Adrenal gland (tissue), 12 donors: ENCODE results near the gene ATRN. TPM values are rescaled to one million over a fixed set of nuclear protein-coding genes. Genes with fewer than 3 reads are reported as not detected.

Source experiments
- DNase-seq, 7 donors: peaks; one replicate each; pipeline ENCODE4 v3.0.0-alpha.2; 2019 to 2020
- H3K27ac ChIP-seq, 5 donors: fragments of 200-600 bp; sonication (generic) in 4 of 5; 1 replicate in 3 of 5; 2 replicates in 2 of 5; pipeline versions ENCODE4 v1.5.1 to v1.8.0; 2016 to 2020; ENCODE audit warnings: mild to moderate bottlenecking in 1 of 5
- H3K27me3 ChIP-seq: fragments of 200-600 bp; 2 replicates; pipeline ENCODE4 v1.8.0; 2021
- H3K36me3 ChIP-seq, 2 donors: fragments of 200-600 bp; replicated peaks in 1 of 2; 1 replicate in 1 of 2; 2 replicates in 1 of 2; pipeline versions ENCODE4 v1.5.1 to v1.8.0; 2018 to 2022
- H3K4me1 ChIP-seq, 2 donors: fragments of 200-600 bp; replicated peaks in 1 of 2; 1 replicate in 1 of 2; 2 replicates in 1 of 2; pipeline versions ENCODE4 v1.5.1 to v1.8.0; 2018 to 2021
- H3K4me3 ChIP-seq, 4 donors: fragments of 200-600 bp; sonication (generic) in 3 of 4; one replicate each; pipeline ENCODE4 v1.5.1; 2016 to 2018
- H3K9me3 ChIP-seq, 3 donors: fragments of 200-600 bp; sonication (generic) in 1 of 3; replicated peaks in 1 of 3; 1 replicate in 2 of 3; 2 replicates in 1 of 3; pipeline versions ENCODE4 v1.5.1 to v1.8.0; 2016 to 2021
- CTCF ChIP-seq, 6 experiments: fragments of 450-650 bp in 4 of 6; fragments of 200-600 bp in 2 of 6; sonication (generic) in 1 of 6; IDR thresholded peaks; 1 replicate in 5 of 6; 2 replicates in 1 of 6; pipeline versions ENCODE4 v1.5.1 to v1.8.0; 2016 to 2021; ENCODE audit warnings: antibody characterized with exemption in 6 of 6, mild to moderate bottlenecking in 2 of 6, moderate library complexity in 1 of 6
- POLR2A ChIP-seq, 2 donors: fragments of 450-650 bp; IDR thresholded peaks; one replicate each; pipeline ENCODE4 v1.6.1; 2017; ENCODE audit warnings: antibody characterized with exemption in 2 of 2, mild to moderate bottlenecking in 2 of 2, moderate library complexity in 1 of 2
- WGBS, 4 donors: extraction: QIAGEN DNeasy Blood & Tissue Kit in 2 of 4; methylation state at CpG; one replicate each; pipeline versions ENCODE4 v1.1.5 to v1.1.7; 2013 to 2017; 5-methylcytosine and 5-hydroxymethylcytosine counted together
- intact Hi-C, 2 donors: fragments of 100-400 bp; cut with DNase I; formaldehyde crosslinking; loops; one replicate each; pipeline versions ENCODE4 v1.14.1 to v1.15.0; 2022 to 2023
- polyA plus RNA-seq, 3 donors: library from polyadenylated mRNA; stranded (reverse); fragments of 200-250 nt in 2 of 3; fragments of 350-450 nt in 1 of 3; fragmentation: Illumina TruSeq in 1 of 3; extraction: RNeasy Lipid Tissue Mini Kit (QIAGEN cat#74804) in 1 of 3; gene quantifications; one replicate each; pipeline ENCODE4 v1.2.3, GENCODE V29; 2013 to 2014
- total RNA-seq, 9 donors: library from RNA; depleted of rRNA in 4 of 9; stranded (reverse); fragments of >200 nt in 4 of 9; fragments of 120-200 nt in 1 of 9; fragmentation: NEBNext Ultra II Directional in 1 of 9; extraction: Animal tissue kit (Norgen Biotek cat#: 25700) in 1 of 9; gene quantifications; one replicate each; pipeline versions ENCODE4 v1.1.0 to v1.2.4, GENCODE V29; 2013 to 2023
- donor health status: healthy with polysubstance abuse.
- donor health status: Bipolar disorder and iron deficiency.
- donor health status: DM: yes; HTN: yes; CAD: no.
- donor health status: DM: no; HTN: no; CAD: no.
- donor health status: DM: no; HTN: no; CAD: no.
- donor health status: DM: yes; HTN: yes; CAD: no.

ATRN gene
- total and polyA plus RNA-seq, 12 donors, result 6.2 to 81.1 (median 51.6) TPM

GRCh38 chr20:3452690-3453089, 18.1 kb upstream of the ATRN start:
- 78 to 82% (median 82%) methylated on average over 4 of the region's 4 CpGs for WGBS, 4 donors
- intact Hi-C loops, result no loop called here
- TF ChIP-seq POLR2A (IDR thresholded peaks at IDR 0.05) (no peak), CTCF (IDR thresholded peaks at IDR 0.05) (no peak)
- H3K9me3 ChIP-seq, result no peaks in the 10 kb centered on the region
- no peaks in the 10 kb centered on the region for H3K4me1 ChIP-seq
- H3K36me3 ChIP-seq, result no peaks in the 10 kb centered on the region
- DNase-seq, result no peak
- H3K27me3 ChIP-seq, result no peaks in the 10 kb centered on the region
- no peak overlapping the region for H3K27ac ChIP-seq
- H3K4me3 ChIP-seq, result no peak overlapping the region

- no peaks in the 10 kb centered on the region for H3K9me3 ChIP-seq
- TF ChIP-seq POLR2A (IDR thresholded peaks at IDR 0.05) (no peak), CTCF (IDR thresholded peaks at IDR 0.05) (no peak)
- no peaks in the 10 kb centered on the region for H3K27me3 ChIP-seq
- no peaks in the 10 kb centered on the region for H3K36me3 ChIP-seq
- H3K27ac ChIP-seq, result no peak overlapping the region
- no peak for DNase-seq
- 65 to 81% (median 76%) methylated on average over 5 of the region's 5 CpGs for WGBS, 4 donors
- H3K4me1 ChIP-seq, result peaks cover 1 to 3% of the 10 kb centered on the region in 2 donors
- no peak overlapping the region for H3K4me3 ChIP-seq
- intact Hi-C loops, result no loop called here
Observed at GRCh38 chr20:3454831-3455230, 16.0 kb upstream of the ATRN start.

- DNase-seq, result no peak
- 59 to 84% (median 71%) methylated on average over 4 of the region's 4 CpGs for WGBS, 4 donors
- intact Hi-C loops, result no loop called here
- peaks cover 3% of the 10 kb centered on the region in 2 donors for H3K4me1 ChIP-seq
- H3K36me3 ChIP-seq, result no peaks in the 10 kb centered on the region
- H3K9me3 ChIP-seq, result no peaks in the 10 kb centered on the region
- TF ChIP-seq CTCF (IDR thresholded peaks at IDR 0.05), result no peak
- TF ChIP-seq POLR2A (IDR thresholded peaks at IDR 0.05), result no peak
- no peak overlapping the region for H3K27ac ChIP-seq
- H3K4me3 ChIP-seq, result no peak overlapping the region
- no peaks in the 10 kb centered on the region for H3K27me3 ChIP-seq
Observed at GRCh38 chr20:3456648-3457047, 14.2 kb upstream of the ATRN start.

GRCh38 chr20:3459881-3460307, 10.9 kb upstream of the ATRN start:
- intact Hi-C loops, result no loop called here
- Histone ChIP-seq H3K27me3 (no peaks in the 10 kb centered on the region), H3K36me3 (no peaks in the 10 kb centered on the region), H3K27ac (peak overlapping the region in 1 of 5 donors; percentile 18), H3K9me3 (no peaks in the 10 kb centered on the region), H3K4me1 (peaks cover 3% of the 10 kb centered on the region in 2 donors), H3K4me3 (no peak overlapping the region)
- 45 to 100% (median 63%) methylated on average over 1 of the region's 1 CpG for WGBS, 4 donors
- DNase-seq, result peak in 6 of 7 donors; percentile 49 to 76 (median 65)
- TF ChIP-seq CTCF (IDR thresholded peaks at IDR 0.05) (no peak), POLR2A (IDR thresholded peaks at IDR 0.05) (no peak)
